Endothelial cell of umbilical vein (primary cell): Measurements from ENCODE around the gene SLC12A5. TPM values are rescaled to one million over a fixed set of nuclear protein-coding genes. Genes with fewer than 3 reads are reported as not detected.

ENCODE experiments used
- BruUV-seq: library from RNA; stranded (reverse); fragments of 400-500 nt; replicated peaks from 2 replicates; lab custom pipeline; 2021; lab: Mats Ljungman, UMichigan
- CTCF ChIA-PET: fragments of 300-600, 350-600 bp; sonication (Branson Sonifier 250); formaldehyde crosslinking; loops from one replicate; lab custom pipeline; 2021; ENCODE audit warnings: antibody characterized with exemption, inconsistent platforms; lab: Charles Lee
- POLR2A ChIA-PET: fragments of 300-600, 350-600 bp; sonication (Branson Sonifier 250); formaldehyde crosslinking; loops from one replicate; lab custom pipeline; 2021; ENCODE audit warnings: antibody characterized with exemption, inconsistent platforms; lab: Charles Lee
- DNase-seq: peaks from one replicate; pipeline ENCODE4 v3.0.0-alpha.2; 2011; ENCODE audit warnings: low read depth, low spot score
- FAIRE-seq: peaks from 2 replicates; lab custom pipeline; 2011; peaks lifted over from hg19 to GRCh38; lab: Jason Lieb, UNC
- H2AFZ ChIP-seq: 2 replicates; pipeline ENCODE4 v1.6.0; 2012; ENCODE audit warnings: low read depth, low read length, control low read depth, inconsistent platforms
- H3K27ac ChIP-seq: 2 replicates; pipeline ENCODE4 v1.5.1; 2011; ENCODE audit warnings: low read depth, mild to moderate bottlenecking, control low read depth, low read length, moderate library complexity; ENCODE audit not compliant: insufficient read depth
- H3K27me3 ChIP-seq, 2 experiments: 2 replicates each; pipeline versions ENCODE4 v1.6.0 to v1.6.1; 2011; ENCODE audit warnings: low read length in 2 of 2, mixed read lengths in 1 of 2; ENCODE audit not compliant: control insufficient read depth in 2 of 2, insufficient read depth in 2 of 2
- H3K36me3 ChIP-seq, 2 experiments: 2 replicates in 1 of 2; 3 replicates in 1 of 2; pipeline ENCODE4 v1.5.1; 2011; ENCODE audit warnings: low read length in 2 of 2, mild to moderate bottlenecking in 1 of 2, moderate library complexity in 1 of 2; ENCODE audit not compliant: control insufficient read depth in 2 of 2, insufficient read depth in 2 of 2; ENCODE audit errors: extremely low read depth in 1 of 2
- H3K4me1 ChIP-seq: 3 replicates; pipeline ENCODE4 v1.5.1; 2011; ENCODE audit warnings: mild to moderate bottlenecking, low read length; ENCODE audit not compliant: control insufficient read depth, insufficient read depth; ENCODE audit errors: extremely low read depth
- H3K4me2 ChIP-seq: 2 replicates; pipeline ENCODE4 v1.6.1; 2011; ENCODE audit warnings: low read length, control low read depth, mixed read lengths; ENCODE audit not compliant: insufficient read depth
- H3K4me3 ChIP-seq, 3 experiments: fragments of 200-600 bp in 1 of 3; sonication (generic), shearing (Covaris generic) in 1 of 3; replicated peaks in 1 of 3; 2 replicates each; pipeline ENCODE4 v1.5.1; 2011 to 2016; ENCODE audit warnings: control low read depth in 3 of 3, low read length in 3 of 3, mild to moderate bottlenecking in 2 of 3, inconsistent platforms in 1 of 3, low read depth in 1 of 3, moderate library complexity in 1 of 3; ENCODE audit not compliant: insufficient read depth in 1 of 3
- H3K79me2 ChIP-seq: 2 replicates; pipeline ENCODE4 v1.6.0; 2012; ENCODE audit warnings: low read length, inconsistent platforms; ENCODE audit not compliant: control insufficient read depth, insufficient read depth
- H3K9ac ChIP-seq: replicated peaks from 2 replicates; pipeline ENCODE3; 2011; ENCODE audit warnings: low read length, control low read depth; ENCODE audit not compliant: insufficient read depth; ENCODE audit errors: extremely low read depth
- H3K9me1 ChIP-seq: replicated peaks from 3 replicates; pipeline ENCODE4 v1.6.0; 2011; ENCODE audit warnings: mild to moderate bottlenecking, low read length; ENCODE audit not compliant: control insufficient read depth, insufficient read depth; ENCODE audit errors: extremely low read depth
- H3K9me3 ChIP-seq: replicated peaks from 2 replicates; pipeline ENCODE4 v1.5.1; 2012; ENCODE audit warnings: low read length, inconsistent platforms; ENCODE audit not compliant: control insufficient read depth, insufficient read depth
- H4K20me1 ChIP-seq: replicated peaks from 2 replicates; pipeline ENCODE3; 2011; ENCODE audit warnings: mild to moderate bottlenecking, low read length; ENCODE audit not compliant: control insufficient read depth, insufficient read depth; ENCODE audit errors: extremely low read depth
- EZH2 ChIP-seq: IDR thresholded peaks from 2 replicates; pipeline ENCODE4 v1.6.1; 2012; ENCODE audit warnings: borderline replicate concordance, low read depth, mild to moderate bottlenecking, moderate library complexity, low read length, inconsistent platforms; ENCODE audit not compliant: severe bottlenecking
- FOS ChIP-seq: IDR thresholded peaks from 2 replicates; pipeline ENCODE4 v1.6.1; 2011; ENCODE audit warnings: mild to moderate bottlenecking, low read length, moderate library complexity, borderline replicate concordance; ENCODE audit not compliant: insufficient read depth
- GATA2 ChIP-seq: IDR thresholded peaks from 2 replicates; pipeline ENCODE4 v1.7.0; 2011; ENCODE audit warnings: low read depth, mild to moderate bottlenecking, moderate library complexity, mixed read lengths, low read length; ENCODE audit not compliant: insufficient read length, insufficient read depth
- JUN ChIP-seq: IDR thresholded peaks from 2 replicates; pipeline ENCODE4 v1.6.1; 2011; ENCODE audit warnings: borderline replicate concordance, low read depth; ENCODE audit not compliant: insufficient read length, insufficient read depth
- MYC ChIP-seq: IDR thresholded peaks from one replicate; pipeline ENCODE4 v1.6.1; 2011; ENCODE audit warnings: mild to moderate bottlenecking, low read depth, low read length
- POLR2A ChIP-seq: IDR thresholded peaks from 2 replicates; pipeline ENCODE4 v1.6.1; 2012; ENCODE audit warnings: low read depth, mild to moderate bottlenecking, control low read depth, low read length
- POLR2AphosphoS5 ChIP-seq: IDR thresholded peaks from 2 replicates; pipeline ENCODE4 v1.6.1; 2012; ENCODE audit warnings: low read depth, mild to moderate bottlenecking, control low read depth, low read length, moderate library complexity; ENCODE audit not compliant: insufficient read depth
- dilution Hi-C: fragments of 300-500 bp; cut with MboI; formaldehyde crosslinking; loops from one replicate; pipeline ENCODE4 v1.15.0; 2019; ENCODE audit warnings: low sequenced_read_pairs; ENCODE audit not compliant: extremely low pct_ligation_motif_present
- intact Hi-C: fragments of 100-400 bp; cut with micrococcal nuclease; formaldehyde crosslinking; loops from one replicate; pipeline ENCODE4 v1.10.0; 2022
- polyA plus RNA-seq, 4 experiments: library from polyadenylated mRNA; depleted of rRNA in 3 of 4; stranded (reverse) in 3 of 4; unstranded in 1 of 4; fragments of >200 nt; gene quantifications; 2 replicates each; pipeline versions ENCODE4 v1.2.1 to v1.2.3, GENCODE V29; 2011 to 2012; ENCODE audit warnings: missing spikeins in 1 of 4
- total RNA-seq: library from RNA; stranded (reverse); gene quantifications from 2 replicates; pipeline ENCODE4 v1.2.3, GENCODE V29; 2021
- TF ChIP-seq, protein P1 (sequence below): IDR thresholded peaks from 2 replicates; pipeline ENCODE4 v1.6.1; 2011; ENCODE audit not compliant: insufficient read depth, insufficient read length
- TF ChIP-seq, protein P2 (sequence below), 2 donors: IDR thresholded peaks; 1 replicate in 1 of 2; 2 replicates in 1 of 2; pipeline ENCODE4 v1.5.1; 2011; ENCODE audit warnings: low read length in 2 of 2, mild to moderate bottlenecking in 2 of 2, moderate library complexity in 2 of 2, control low read depth in 1 of 2, inconsistent platforms in 1 of 2, low read depth in 1 of 2; ENCODE audit not compliant: insufficient read depth in 1 of 2; ENCODE audit errors: extremely low read depth in 1 of 2

SLC12A5 gene
- total and polyA plus RNA-seq, 2 donors (not counting 3 experiments of a cell fraction or from before 2014, with no cell fraction given), result 1.6 to 2.3 TPM

DNA sequence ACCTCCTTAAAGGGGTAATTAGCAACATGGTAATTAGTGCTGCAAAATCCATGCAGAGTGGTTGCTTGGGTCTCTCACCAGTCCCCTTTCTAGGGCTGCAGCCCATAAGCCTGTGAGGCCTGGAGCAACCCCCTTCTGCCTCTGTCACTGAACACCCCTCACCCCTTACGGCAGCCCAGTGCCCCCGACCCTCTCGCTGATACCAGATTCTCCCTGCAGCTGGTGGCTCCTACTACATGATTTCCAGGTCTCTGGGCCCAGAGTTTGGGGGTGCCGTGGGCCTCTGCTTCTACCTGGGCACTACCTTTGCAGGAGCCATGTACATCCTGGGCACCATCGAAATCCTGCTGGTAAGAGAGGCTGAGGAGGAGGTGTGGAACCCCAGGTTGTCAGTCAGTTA lies 8.0 kb downstream of the SLC12A5 start:
- TF ChIP-seq, protein P1, sequence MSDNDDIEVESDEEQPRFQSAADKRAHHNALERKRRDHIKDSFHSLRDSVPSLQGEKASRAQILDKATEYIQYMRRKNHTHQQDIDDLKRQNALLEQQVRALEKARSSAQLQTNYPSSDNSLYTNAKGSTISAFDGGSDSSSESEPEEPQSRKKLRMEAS, result no peak
- TF ChIP-seq JUN (no peak), GATA2 (no peak), EZH2 (no peak), MYC (no peak), POLR2AphosphoS5 (no peak), FOS (no peak), POLR2A (no peak)
- TF ChIP-seq, protein P2, sequence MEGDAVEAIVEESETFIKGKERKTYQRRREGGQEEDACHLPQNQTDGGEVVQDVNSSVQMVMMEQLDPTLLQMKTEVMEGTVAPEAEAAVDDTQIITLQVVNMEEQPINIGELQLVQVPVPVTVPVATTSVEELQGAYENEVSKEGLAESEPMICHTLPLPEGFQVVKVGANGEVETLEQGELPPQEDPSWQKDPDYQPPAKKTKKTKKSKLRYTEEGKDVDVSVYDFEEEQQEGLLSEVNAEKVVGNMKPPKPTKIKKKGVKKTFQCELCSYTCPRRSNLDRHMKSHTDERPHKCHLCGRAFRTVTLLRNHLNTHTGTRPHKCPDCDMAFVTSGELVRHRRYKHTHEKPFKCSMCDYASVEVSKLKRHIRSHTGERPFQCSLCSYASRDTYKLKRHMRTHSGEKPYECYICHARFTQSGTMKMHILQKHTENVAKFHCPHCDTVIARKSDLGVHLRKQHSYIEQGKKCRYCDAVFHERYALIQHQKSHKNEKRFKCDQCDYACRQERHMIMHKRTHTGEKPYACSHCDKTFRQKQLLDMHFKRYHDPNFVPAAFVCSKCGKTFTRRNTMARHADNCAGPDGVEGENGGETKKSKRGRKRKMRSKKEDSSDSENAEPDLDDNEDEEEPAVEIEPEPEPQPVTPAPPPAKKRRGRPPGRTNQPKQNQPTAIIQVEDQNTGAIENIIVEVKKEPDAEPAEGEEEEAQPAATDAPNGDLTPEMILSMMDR (IDR thresholded peaks at IDR 0.05; ENCODE audit: extremely low read depth in 1 of 2, insufficient read depth in 1 of 2, low read depth in 1 of 2, low read length in 2 of 2), result no peak
- no peaks in the 10 kb centered on the region for H3K9me3 ChIP-seq
- H4K20me1 ChIP-seq, result no peaks in the 10 kb centered on the region
- DNase-seq (no peak), FAIRE-seq (no peak)
- no peaks in the 10 kb centered on the region for H3K9me1 ChIP-seq
- ChIA-PET POLR2A (no interaction called here), CTCF (interaction anchor here (1.0 to 2.0 kb wide), 2 partner anchors 14 to 31 kb away, joined by 3 to 7 read pairs; no protein-coding TSS in a partner anchor)
- H3K4me3 ChIP-seq, result no peak overlapping the region
- no peaks in the 10 kb centered on the region for H3K79me2 ChIP-seq
- H3K36me3 ChIP-seq, result no peaks in the 10 kb centered on the region
- no peak overlapping the region for H2AFZ ChIP-seq
- peaks cover 15 to 17% of the 10 kb centered on the region in 2 experiments for H3K27me3 ChIP-seq
- H3K9ac ChIP-seq, result no peak overlapping the region
- H3K27ac ChIP-seq, result no peak overlapping the region
- H3K4me1 ChIP-seq, result no peaks in the 10 kb centered on the region
- H3K4me2 ChIP-seq, result no peak overlapping the region
- BruUV-seq, result no TSS peak
- intact Hi-C loops (no loop called here), dilution Hi-C loops (no loop called here)
